ENCODE results near the gene PRKCG. TPM values are rescaled to one million over a fixed set of nuclear protein-coding genes. Genes with fewer than 3 reads are reported as not detected.

PRKCG gene
- total and polyA plus RNA-seq, 2 of the 8 experiments (the other 6 are each of a cell fraction or from before 2014, with no cell fraction given) = 6.1 to 10.6 TPM

- 0 out of 2 replicates have a peak overlapping the region, but pooled peaks have one; percentile 10 for H2BK15ac ChIP-seq (ENCODE audit: low read length)
- H4K91ac ChIP-seq (replicated peaks; ENCODE audit: insufficient read length, low read length) = peak overlapping the region; percentile 87
- no peak overlapping the region for H3K23ac ChIP-seq (ENCODE audit: insufficient read length)
- peaks cover 0 to 12% of the 10 kb centered on the region in 2 experiments; a peak in 1 of 4 replicates for H3K79me2 ChIP-seq (ENCODE audit: control insufficient read depth in 1 of 2, insufficient read depth in 2 of 2, low read length in 2 of 2)
- H3K23me2 ChIP-seq (ENCODE audit: low read depth, low read length) = peaks cover 16% of the 10 kb centered on the region; the same call in 1 of the 2 replicates
- no peaks in the 10 kb centered on the region for H3K9me3 ChIP-seq (ENCODE audit: insufficient read depth in 2 of 2, low read depth in 1 of 2, low read length in 1 of 2)
- no peak overlapping the region for H3K14ac ChIP-seq (ENCODE audit: insufficient read length)
- H2BK120ac ChIP-seq (replicated peaks; ENCODE audit: low read depth, low read length) = peak overlapping the region; percentile 80
- peak overlapping the region; percentile 99 for H2BK12ac ChIP-seq (ENCODE audit: low read depth, low read length)
- H3K4ac ChIP-seq (replicated peaks; ENCODE audit: insufficient read length, low read depth, low read length) = no peak overlapping the region
- H4K8ac ChIP-seq (ENCODE audit: extremely low read depth, insufficient read depth, low read length) = peak overlapping the region; percentile 86; the same call in 1 of the 2 replicates
- no peak overlapping the region; the same call in 1 of the 2 replicates for H2AFZ ChIP-seq (ENCODE audit: low read length)
- H3K27ac ChIP-seq (ENCODE audit: low read depth, low read length) = peak overlapping the region; percentile 96
- peaks cover 0 to 13% (median 8%) of the 10 kb centered on the region in 4 experiments; a peak in 6 of 7 replicates for H3K4me1 ChIP-seq (replicated peaks in 1 of 4; ENCODE audit: control insufficient read depth in 3 of 4, insufficient read depth in 4 of 4, low read length in 3 of 4)
- H3K4me2 ChIP-seq (ENCODE audit: insufficient read depth in 1 of 2, low read depth in 2 of 2, low read length in 2 of 2) = peak overlapping the region; percentile 69 to 87
- H3K56ac ChIP-seq (replicated peaks; ENCODE audit: insufficient read length, low read depth, low read length) = peak overlapping the region; percentile 10
- ChIA-PET CTCF (ENCODE audit: partially characterized antibody) (interaction anchor here (0.9 to 5.1 kb wide), 6 partner anchors 11 to 56 kb away, joined by 3 to 23 read pairs (median 6); no protein-coding TSS in a partner anchor), POLR2A (ENCODE audit: partially characterized antibody) (interaction anchor here (0.6 to 7.1 kb wide), 25 partner anchors 11 to 249 kb away, joined by 3 to 137 read pairs (median 4); partner anchors contain the start of genes CACNG8, PRKCG, PRPF31 and TFPT)
- H3K79me1 ChIP-seq (ENCODE audit: low read depth, low read length) = peaks cover 3% of the 10 kb centered on the region; the same call in 1 of the 2 replicates
- DNase-seq (ENCODE audit: low read depth in 1 of 2, low spot score in 2 of 2) (peak in 1 of 2 experiments; percentile 83), FAIRE-seq (no peak)
- no peaks in the 10 kb centered on the region; a peak in 1 of 8 replicates for H3K36me3 ChIP-seq (ENCODE audit: control insufficient read depth in 2 of 4, insufficient read depth in 4 of 4, low read length in 3 of 4)
- peaks cover 1 to 4% of the 10 kb centered on the region in 2 experiments for H4K20me1 ChIP-seq (replicated peaks in 1 of 2; ENCODE audit: control insufficient read depth in 1 of 2, insufficient read depth in 2 of 2, low read length in 2 of 2)
- H2BK5ac ChIP-seq (ENCODE audit: low read depth, low read length) = peak overlapping the region; percentile 99
- peak overlapping the region; percentile 44 for H4K5ac ChIP-seq (ENCODE audit: insufficient read length, low read depth, low read length)
- peak overlapping the region; percentile 49 to 76 (median 62) for H3K4me3 ChIP-seq (ENCODE audit: extremely low read depth in 1 of 4, insufficient read depth in 2 of 4, low read depth in 3 of 4, low read length in 4 of 4)
- WGBS, 2 experiments (ENCODE audit: extremely low coverage in 1 of 2, insufficient coverage in 1 of 2, insufficient read length in 1 of 2, insufficient replicate concordance in 2 of 2, low coverage in 1 of 2, low lambda C conversion rate in 2 of 2, missing lambda C conversion rate in 1 of 2) = 2% methylated on average over 26 of the region's 50 CpGs; no CpG with 5 or more reads in 1 of the 2 experiments
- H3K27me3 ChIP-seq (replicated peaks in 1 of 4; ENCODE audit: control insufficient read depth in 3 of 4, extremely low read depth in 1 of 4, insufficient read depth in 3 of 4, low read length in 3 of 4) = no peaks in the 10 kb centered on the region
- H2AK5ac ChIP-seq (ENCODE audit: low read depth, low read length) = peak overlapping the region; percentile 79; the same call in 1 of the 2 replicates
- 0 out of 2 replicates have a peak overlapping the region, but pooled peaks have one; percentile 32 for H2BK20ac ChIP-seq (ENCODE audit: low read length)
- peak overlapping the region; percentile 59 to 85 (median 74) for H3K9ac ChIP-seq (replicated peaks in 1 of 4; ENCODE audit: extremely low read depth in 1 of 4, low read depth in 3 of 4, low read length in 3 of 4)
- H3K18ac ChIP-seq (ENCODE audit: extremely low read depth, low read length) = peak overlapping the region; percentile 99
- TF ChIP-seq BRCA1 (IDR thresholded peaks at IDR 0.05; ENCODE audit: low read depth, low read length) (no peak), BCL11A (IDR thresholded peaks at IDR 0.05; ENCODE audit: low read depth in 2 of 2, low read length in 2 of 2) (no peak), SIN3A (conservative IDR thresholded peaks at IDR 0.05 in 1 of 2, IDR thresholded peaks at IDR 0.05 in 1 of 2; ENCODE audit: low read depth in 1 of 2, low read length in 2 of 2) (0 out of 4 replicates have a peak, but pooled peaks have one; percentile 22 to 30), KDM4A (IDR thresholded peaks at IDR 0.05; ENCODE audit: low read depth, low read length, severe bottlenecking) (peak; percentile 72), GABPA (IDR thresholded peaks at IDR 0.05; ENCODE audit: borderline replicate concordance, insufficient read depth, low read length) (0 out of 2 replicates have a peak, but pooled peaks have one; percentile 31), KDM5A (IDR thresholded peaks at IDR 0.05; ENCODE audit: low read length) (no peak), EP300 (IDR thresholded peaks at IDR 0.05; ENCODE audit: borderline replicate concordance in 1 of 2, low read depth in 2 of 2, low read length in 2 of 2) (no peak), CBX5 (IDR thresholded peaks at IDR 0.05; ENCODE audit: low read depth, low read length) (no peak)
These were observed 15.8 kb upstream of the PRKCG start for GRCh38 chr19:53865918-53866864.
